ENCODE data around the gene CLEC16A. TPM values are rescaled to one million over a fixed set of nuclear protein-coding genes. Genes with fewer than 3 reads are reported as not detected.
A peak's percentile ranks its signal among the peaks of the same experiment; 100 is the strongest.

Gene CLEC16A, protein sequence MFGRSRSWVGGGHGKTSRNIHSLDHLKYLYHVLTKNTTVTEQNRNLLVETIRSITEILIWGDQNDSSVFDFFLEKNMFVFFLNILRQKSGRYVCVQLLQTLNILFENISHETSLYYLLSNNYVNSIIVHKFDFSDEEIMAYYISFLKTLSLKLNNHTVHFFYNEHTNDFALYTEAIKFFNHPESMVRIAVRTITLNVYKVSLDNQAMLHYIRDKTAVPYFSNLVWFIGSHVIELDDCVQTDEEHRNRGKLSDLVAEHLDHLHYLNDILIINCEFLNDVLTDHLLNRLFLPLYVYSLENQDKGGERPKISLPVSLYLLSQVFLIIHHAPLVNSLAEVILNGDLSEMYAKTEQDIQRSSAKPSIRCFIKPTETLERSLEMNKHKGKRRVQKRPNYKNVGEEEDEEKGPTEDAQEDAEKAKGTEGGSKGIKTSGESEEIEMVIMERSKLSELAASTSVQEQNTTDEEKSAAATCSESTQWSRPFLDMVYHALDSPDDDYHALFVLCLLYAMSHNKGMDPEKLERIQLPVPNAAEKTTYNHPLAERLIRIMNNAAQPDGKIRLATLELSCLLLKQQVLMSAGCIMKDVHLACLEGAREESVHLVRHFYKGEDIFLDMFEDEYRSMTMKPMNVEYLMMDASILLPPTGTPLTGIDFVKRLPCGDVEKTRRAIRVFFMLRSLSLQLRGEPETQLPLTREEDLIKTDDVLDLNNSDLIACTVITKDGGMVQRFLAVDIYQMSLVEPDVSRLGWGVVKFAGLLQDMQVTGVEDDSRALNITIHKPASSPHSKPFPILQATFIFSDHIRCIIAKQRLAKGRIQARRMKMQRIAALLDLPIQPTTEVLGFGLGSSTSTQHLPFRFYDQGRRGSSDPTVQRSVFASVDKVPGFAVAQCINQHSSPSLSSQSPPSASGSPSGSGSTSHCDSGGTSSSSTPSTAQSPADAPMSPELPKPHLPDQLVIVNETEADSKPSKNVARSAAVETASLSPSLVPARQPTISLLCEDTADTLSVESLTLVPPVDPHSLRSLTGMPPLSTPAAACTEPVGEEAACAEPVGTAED
- total RNA-seq (2011; cell fraction: chromatin; rRNA removed; ENCODE audit: low replicate concordance): 90.8 and 106 TPM in 2 replicates
- 41.2 and 41.7 TPM in 2 replicates for total RNA-seq (2011; cell fraction: nucleolus; rRNA removed)
- total RNA-seq (2011; cell fraction: nucleoplasm; rRNA removed): 59.0 and 65.7 TPM in 2 replicates
- total RNA-seq (2014; rRNA removed): 9.8 and 13.6 TPM in 2 replicates
- total RNA-seq (2014; rRNA removed; fragmentation: Illumina TruSeq; extraction: Trizol): 11.4 and 13.2 TPM in 2 replicates
- total RNA-seq (2015; rRNA removed; fragmentation: Illumina TruSeq; extraction: Trizol): 8.5 and 10.0 TPM in 2 replicates
- total RNA-seq (2021): 22.1 and 22.3 TPM in 2 replicates
- polyA plus RNA-seq (2011; rRNA removed): 8.8 and 10.4 TPM in 2 replicates
- polyA plus RNA-seq (2011; cell fraction: cytosol; rRNA removed): 7.3 and 8.2 TPM in 2 replicates
- 13.4 and 16.9 TPM in 2 replicates for polyA plus RNA-seq (2011; cell fraction: nucleus; rRNA removed)
- 13.6 and 19.6 TPM in 2 replicates for polyA plus RNA-seq (2012)
- 15.6 and 16.1 TPM in 2 replicates for polyA plus RNA-seq (2014; fragmentation: Illumina TruSeq; extraction: Trizol)
- 1 to 10 TPM in 1 of 2 experiments, under 1 TPM in 1; 1.00 to 1.4 TPM for polyA plus RNA-seq (2014; fragmentation: Nextera tagmentation; extraction: Ambion mirVana)
- 10.6 and 10.8 TPM in 2 replicates for polyA plus RNA-seq (2014; rRNA removed)
- 35.1 and 47.1 TPM in 2 replicates for polyA minus RNA-seq (2011; rRNA and poly(A)+ RNA removed)
- 21.8 and 27.7 TPM in 2 replicates for polyA minus RNA-seq (2011; cell fraction: cytosol; rRNA and poly(A)+ RNA removed)
- polyA minus RNA-seq (2011; cell fraction: nucleus; rRNA and poly(A)+ RNA removed): 14.4 and 24.4 TPM in 2 replicates
- percentile 62 among the genes with signal in this experiment for Bru-seq, nascent RNA
- BruChase-seq, experiment 1, labeled RNA remaining after a 2-hour chase: percentile 62 among the genes with signal in this experiment
- BruChase-seq, experiment 2, labeled RNA remaining after a 6-hour chase: percentile 63 among the genes with signal in this experiment
- long read RNA-seq, experiment 1, partial matches to known transcripts: 51 of 60 reads
- long read RNA-seq, experiment 1, other reads (novel, unspliced or antisense): 9 of 60 reads
- long read RNA-seq, experiment 2, partial matches to known transcripts: 9 of 12 reads
- long read RNA-seq, experiment 2, other reads (novel, unspliced or antisense): 3 of 12 reads
- long read RNA-seq, experiment 3, partial matches to known transcripts: 1 of 5 reads
- long read RNA-seq, experiment 3, other reads (novel, unspliced or antisense): 3 of 5 reads

DNA sequence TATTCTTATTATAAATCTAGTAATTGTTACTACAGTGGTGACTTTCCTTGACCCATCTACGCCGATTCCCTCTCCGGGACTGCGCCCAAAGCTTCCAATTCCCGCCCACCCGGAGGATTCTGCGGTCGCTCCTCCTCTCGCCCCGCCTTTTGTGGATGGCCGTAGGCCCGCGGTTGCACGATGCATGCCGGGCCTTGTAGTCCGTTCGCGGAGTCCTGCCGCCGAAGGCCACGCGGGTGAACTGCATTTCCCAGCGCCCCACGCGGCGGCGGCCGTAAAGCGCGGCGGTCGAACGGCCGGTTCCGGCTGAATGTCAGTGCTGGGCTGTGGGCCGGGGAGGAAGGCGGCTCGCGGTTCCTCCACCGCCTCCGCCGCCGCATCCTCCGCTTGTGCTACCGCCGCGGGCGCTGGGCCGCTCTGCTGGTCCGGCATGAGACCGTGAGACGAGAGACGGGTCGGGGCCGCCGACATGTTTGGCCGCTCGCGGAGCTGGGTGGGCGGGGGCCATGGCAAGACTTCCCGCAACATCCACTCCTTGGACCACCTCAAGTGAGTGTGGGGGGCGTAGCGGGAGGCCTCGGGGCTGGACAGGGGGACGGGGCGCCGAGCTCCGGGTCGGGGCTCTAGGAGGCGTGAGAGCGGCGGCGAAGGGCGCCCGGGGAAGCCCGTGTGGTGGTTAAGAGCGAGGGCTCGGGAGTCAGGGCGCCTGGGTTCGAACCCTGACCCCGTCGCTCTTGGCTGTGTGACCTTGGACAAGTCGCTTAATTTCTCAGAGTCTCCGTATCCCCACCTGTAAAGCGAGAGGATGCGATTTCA is at the start of gene CLEC16A:
CLEC16A (plus strand) TSS at position 316 of the 816 bp plus-strand sequence; CDS start at position 470, 154 bp downstream.
- Histone ChIP-seq H3K9ac (ENCODE audit: insufficient read depth in 1 of 2, low read depth in 2 of 2, low read length in 2 of 2) (peak within 1 kb of the TSS; percentile 78 to 91), H3K4me2 (ENCODE audit: insufficient read depth, low read length) (peak within 1 kb of the TSS; percentile 81), H3K79me2 (ENCODE audit: control insufficient read depth, insufficient read depth, low read length) (peaks cover 70% of the 10 kb centered on the region), H3K9me3 (replicated peaks; ENCODE audit: control insufficient read depth, insufficient read depth, low read depth, low read length) (no peaks in the 10 kb centered on the region), H3K36me3 (ENCODE audit: control insufficient read depth, insufficient read depth, low read length) (peaks cover 11% of the 10 kb centered on the region; the same call in 2 of the 3 replicates), H3K9me1 (ENCODE audit: control insufficient read depth, insufficient read depth, low read length) (peaks cover 8% of the 10 kb centered on the region), H3K4me3 (peak within 1 kb of the TSS; percentile 81), H3K27me3 (ENCODE audit: control insufficient read depth in 2 of 2, insufficient read depth in 2 of 2, low read length in 2 of 2) (no peaks in the 10 kb centered on the region), H3K27ac (ENCODE audit: extremely low read depth, low read depth, low read length) (peak within 1 kb of the TSS; percentile 66), H2AFZ (ENCODE audit: low read depth, low read length) (peak within 1 kb of the TSS; percentile 94), H4K20me1 (replicated peaks; ENCODE audit: control insufficient read depth, insufficient read depth, low read length) (peaks cover 35% of the 10 kb centered on the region), H3K4me1 (replicated peaks in 1 of 2; ENCODE audit: control insufficient read depth in 2 of 2, insufficient read depth in 2 of 2, low read length in 2 of 2) (peaks cover 47 to 54% of the 10 kb centered on the region in 2 experiments)
- ATAC-seq (peak; percentile 90), FAIRE-seq (peak; percentile 93), DNase-seq (ENCODE audit: extremely low read depth in 1 of 4, low spot score in 3 of 4) (peak; percentile 85 to 98 (median 92))
- ChIA-PET POLR2A (interaction anchor here (0.5 to 0.6 kb wide), 3 partner anchors 452 to 1882 kb away, joined by 3 read pairs; no protein-coding TSS in a partner anchor), CTCF (ENCODE audit: low intra/inter-chr PET ratio) (interaction anchor here (0.6 kb wide), 1 partner anchor 465 kb away, joined by 5 read pairs; no protein-coding TSS in a partner anchor)
- BruUV-seq (replicated peaks): TSS peak; percentile 66
- WGBS (ENCODE audit: insufficient coverage, low coverage, missing lambda C conversion rate): under 1% methylated on average over 61 of the region's 86 CpGs
- intact Hi-C loops (cut with micrococcal nuclease): no loop called here
- in situ Hi-C loops (cut with MboI): no loop called here
- TF ChIP-seq, protein P1, sequence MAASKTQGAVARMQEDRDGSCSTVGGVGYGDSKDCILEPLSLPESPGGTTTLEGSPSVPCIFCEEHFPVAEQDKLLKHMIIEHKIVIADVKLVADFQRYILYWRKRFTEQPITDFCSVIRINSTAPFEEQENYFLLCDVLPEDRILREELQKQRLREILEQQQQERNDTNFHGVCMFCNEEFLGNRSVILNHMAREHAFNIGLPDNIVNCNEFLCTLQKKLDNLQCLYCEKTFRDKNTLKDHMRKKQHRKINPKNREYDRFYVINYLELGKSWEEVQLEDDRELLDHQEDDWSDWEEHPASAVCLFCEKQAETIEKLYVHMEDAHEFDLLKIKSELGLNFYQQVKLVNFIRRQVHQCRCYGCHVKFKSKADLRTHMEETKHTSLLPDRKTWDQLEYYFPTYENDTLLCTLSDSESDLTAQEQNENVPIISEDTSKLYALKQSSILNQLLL (CRISPR knock-in tag; IDR thresholded peaks at IDR 0.05; ENCODE audit: borderline replicate concordance): no peak
- TF ChIP-seq, protein P2, sequence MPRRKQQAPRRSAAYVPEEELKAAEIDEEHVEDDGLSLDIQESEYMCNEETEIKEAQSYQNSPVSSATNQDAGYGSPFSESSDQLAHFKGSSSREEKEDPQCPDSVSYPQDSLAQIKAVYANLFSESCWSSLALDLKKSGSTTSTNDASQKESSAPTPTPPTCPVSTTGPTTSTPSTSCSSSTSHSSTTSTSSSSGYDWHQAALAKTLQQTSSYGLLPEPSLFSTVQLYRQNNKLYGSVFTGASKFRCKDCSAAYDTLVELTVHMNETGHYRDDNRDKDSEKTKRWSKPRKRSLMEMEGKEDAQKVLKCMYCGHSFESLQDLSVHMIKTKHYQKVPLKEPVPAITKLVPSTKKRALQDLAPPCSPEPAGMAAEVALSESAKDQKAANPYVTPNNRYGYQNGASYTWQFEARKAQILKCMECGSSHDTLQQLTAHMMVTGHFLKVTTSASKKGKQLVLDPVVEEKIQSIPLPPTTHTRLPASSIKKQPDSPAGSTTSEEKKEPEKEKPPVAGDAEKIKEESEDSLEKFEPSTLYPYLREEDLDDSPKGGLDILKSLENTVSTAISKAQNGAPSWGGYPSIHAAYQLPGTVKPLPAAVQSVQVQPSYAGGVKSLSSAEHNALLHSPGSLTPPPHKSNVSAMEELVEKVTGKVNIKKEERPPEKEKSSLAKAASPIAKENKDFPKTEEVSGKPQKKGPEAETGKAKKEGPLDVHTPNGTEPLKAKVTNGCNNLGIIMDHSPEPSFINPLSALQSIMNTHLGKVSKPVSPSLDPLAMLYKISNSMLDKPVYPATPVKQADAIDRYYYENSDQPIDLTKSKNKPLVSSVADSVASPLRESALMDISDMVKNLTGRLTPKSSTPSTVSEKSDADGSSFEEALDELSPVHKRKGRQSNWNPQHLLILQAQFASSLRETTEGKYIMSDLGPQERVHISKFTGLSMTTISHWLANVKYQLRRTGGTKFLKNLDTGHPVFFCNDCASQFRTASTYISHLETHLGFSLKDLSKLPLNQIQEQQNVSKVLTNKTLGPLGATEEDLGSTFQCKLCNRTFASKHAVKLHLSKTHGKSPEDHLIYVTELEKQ (CRISPR knock-in tag; IDR thresholded peaks at IDR 0.05): no peak
- no peak for TF ChIP-seq FOXA1 (IDR thresholded peaks at IDR 0.05; ENCODE audit: borderline replicate concordance)
- TF ChIP-seq SMARCA5 (IDR thresholded peaks at IDR 0.05): no peak; the same call in 1 of the 2 replicates
- TF ChIP-seq SPI1 (IDR thresholded peaks at IDR 0.05; ENCODE audit: borderline replicate concordance, low read depth, low read length): no peak
- peak; percentile 94 for TF ChIP-seq CREM (IDR thresholded peaks at IDR 0.05; ENCODE audit: low read depth)
- TF ChIP-seq ZNF239 (CRISPR knock-in tag; IDR thresholded peaks at IDR 0.05): no peak

All from K562 (cell line).